ENCODE measurements around the gene GBF1. TPM values are rescaled to one million over a fixed set of nuclear protein-coding genes. Genes with fewer than 3 reads are reported as not detected.

Gene GBF1
- polyA plus RNA-seq, 1 donor (not counting 4 experiments of a cell fraction or from before 2014, with no cell fraction given): 17.4 TPM

DNA sequence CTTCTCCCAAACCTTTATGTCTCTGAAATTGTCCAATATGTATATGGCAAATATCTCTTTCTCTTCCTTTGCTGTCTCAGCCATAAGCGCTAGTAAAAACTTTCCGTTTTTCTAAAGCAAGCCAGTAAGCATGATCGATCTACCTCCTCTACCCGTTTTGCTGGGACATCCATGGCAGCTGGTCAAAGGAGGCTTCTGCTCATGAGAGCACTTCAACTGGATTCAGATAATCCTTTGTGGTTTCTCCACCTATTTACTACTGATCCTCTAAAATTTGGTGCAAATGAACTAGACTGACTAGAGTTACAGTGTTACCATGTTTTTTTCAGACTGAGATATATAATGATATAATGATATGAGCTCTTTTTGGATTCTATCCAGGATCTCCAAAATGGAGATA lies 42.7 kb downstream of the GBF1 start:
- dilution Hi-C loops (cut with MboI; ENCODE audit: extremely low pct_ligation_motif_present, low sequenced_read_pairs): no loop called here

DNA sequence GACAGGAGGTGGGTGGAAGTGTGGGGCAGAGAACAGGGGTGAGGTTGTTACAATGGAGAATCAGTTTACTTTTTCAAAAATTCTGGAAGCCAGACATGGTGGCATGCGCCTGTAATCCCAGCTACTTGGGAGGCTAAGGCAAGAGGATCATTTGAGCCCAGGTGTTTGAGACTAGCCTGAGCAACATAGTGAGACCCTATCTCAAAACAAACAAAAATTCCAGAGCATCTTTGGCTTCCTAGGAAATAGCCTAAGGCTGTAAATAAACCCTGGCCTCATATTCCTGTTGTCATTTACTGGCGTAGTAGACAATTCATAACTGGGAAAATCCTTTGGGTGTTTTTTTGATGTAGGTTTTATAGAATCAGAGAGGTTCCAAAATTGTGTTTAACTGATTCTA lies 44.0 kb downstream of the GBF1 start:
- H3K4me3 ChIP-seq (ENCODE audit: control insufficient read depth in 2 of 3, extremely low read depth in 1 of 3, insufficient read depth in 2 of 3, low read depth in 1 of 3, low read length in 3 of 3): no peak overlapping the region
- H3K36me3 ChIP-seq (ENCODE audit: control insufficient read depth in 2 of 2, extremely low read depth in 1 of 2, insufficient read depth in 2 of 2, low read length in 2 of 2): no peaks in the 10 kb centered on the region
- no peaks in the 10 kb centered on the region for H3K27me3 ChIP-seq (ENCODE audit: control insufficient read depth, extremely low read depth, insufficient read depth, low read length)
- no peaks in the 10 kb centered on the region for H3K9me1 ChIP-seq (ENCODE audit: control insufficient read depth, extremely low read depth, insufficient read depth, low read length)
- no peak overlapping the region for H3K27ac ChIP-seq (ENCODE audit: control insufficient read depth, insufficient read depth, low read length)
- H3K4me2 ChIP-seq (ENCODE audit: control insufficient read depth, extremely low read depth, insufficient read depth, low read depth, low read length): no peak overlapping the region
- H4K20me1 ChIP-seq (ENCODE audit: control insufficient read depth, extremely low read depth, insufficient read depth, low read length): peaks cover 3% of the 10 kb centered on the region
- peaks cover 13% of the 10 kb centered on the region for H3K4me1 ChIP-seq (ENCODE audit: control insufficient read depth, extremely low read depth, insufficient read depth, low read length)
- DNase-seq (ENCODE audit: low read depth, low spot score): no peak
- H3K79me2 ChIP-seq (ENCODE audit: control insufficient read depth, insufficient read depth, low read length): peaks cover 56% of the 10 kb centered on the region
- TF ChIP-seq, protein P1, sequence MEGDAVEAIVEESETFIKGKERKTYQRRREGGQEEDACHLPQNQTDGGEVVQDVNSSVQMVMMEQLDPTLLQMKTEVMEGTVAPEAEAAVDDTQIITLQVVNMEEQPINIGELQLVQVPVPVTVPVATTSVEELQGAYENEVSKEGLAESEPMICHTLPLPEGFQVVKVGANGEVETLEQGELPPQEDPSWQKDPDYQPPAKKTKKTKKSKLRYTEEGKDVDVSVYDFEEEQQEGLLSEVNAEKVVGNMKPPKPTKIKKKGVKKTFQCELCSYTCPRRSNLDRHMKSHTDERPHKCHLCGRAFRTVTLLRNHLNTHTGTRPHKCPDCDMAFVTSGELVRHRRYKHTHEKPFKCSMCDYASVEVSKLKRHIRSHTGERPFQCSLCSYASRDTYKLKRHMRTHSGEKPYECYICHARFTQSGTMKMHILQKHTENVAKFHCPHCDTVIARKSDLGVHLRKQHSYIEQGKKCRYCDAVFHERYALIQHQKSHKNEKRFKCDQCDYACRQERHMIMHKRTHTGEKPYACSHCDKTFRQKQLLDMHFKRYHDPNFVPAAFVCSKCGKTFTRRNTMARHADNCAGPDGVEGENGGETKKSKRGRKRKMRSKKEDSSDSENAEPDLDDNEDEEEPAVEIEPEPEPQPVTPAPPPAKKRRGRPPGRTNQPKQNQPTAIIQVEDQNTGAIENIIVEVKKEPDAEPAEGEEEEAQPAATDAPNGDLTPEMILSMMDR (optimal IDR thresholded peaks at IDR 0.05 in 1 of 3, IDR thresholded peaks at IDR 0.05 in 1 of 3, conservative IDR thresholded peaks at IDR 0.05 in 1 of 3; ENCODE audit: extremely low read depth in 1 of 3, insufficient read depth in 2 of 3, low read length in 3 of 3): no peak
- TF ChIP-seq EZH2 (IDR thresholded peaks at IDR 0.05; ENCODE audit: low read length): no peak
- H3K9me3 ChIP-seq (ENCODE audit: control insufficient read depth, low read depth, low read length): no peaks in the 10 kb centered on the region
- FAIRE-seq: no peak
- H2AFZ ChIP-seq (ENCODE audit: control insufficient read depth, low read length): no peak overlapping the region
- dilution Hi-C loops (cut with MboI; ENCODE audit: extremely low pct_ligation_motif_present, low sequenced_read_pairs): no loop called here
- no peak overlapping the region for H3K9ac ChIP-seq (ENCODE audit: control insufficient read depth, extremely low read depth, insufficient read depth, low read length)

More for the DNA sequence above, 42.7 kb downstream of the GBF1 start:
- H3K9me1 ChIP-seq (ENCODE audit: control insufficient read depth, extremely low read depth, insufficient read depth, low read length): no peaks in the 10 kb centered on the region
- no peak overlapping the region for H3K4me2 ChIP-seq (ENCODE audit: control insufficient read depth, extremely low read depth, insufficient read depth, low read depth, low read length)
- peaks cover 26% of the 10 kb centered on the region for H3K4me1 ChIP-seq (ENCODE audit: control insufficient read depth, extremely low read depth, insufficient read depth, low read length)
- H3K27me3 ChIP-seq (ENCODE audit: control insufficient read depth, extremely low read depth, insufficient read depth, low read length): no peaks in the 10 kb centered on the region
- H3K36me3 ChIP-seq (ENCODE audit: control insufficient read depth in 2 of 2, extremely low read depth in 1 of 2, insufficient read depth in 2 of 2, low read length in 2 of 2): no peaks in the 10 kb centered on the region
- no peak overlapping the region for H3K4me3 ChIP-seq (ENCODE audit: control insufficient read depth in 2 of 3, extremely low read depth in 1 of 3, insufficient read depth in 2 of 3, low read depth in 1 of 3, low read length in 3 of 3)
- H3K27ac ChIP-seq (ENCODE audit: control insufficient read depth, insufficient read depth, low read length): no peak overlapping the region
- no peak overlapping the region for H3K9ac ChIP-seq (ENCODE audit: control insufficient read depth, extremely low read depth, insufficient read depth, low read length)
- peaks cover 3% of the 10 kb centered on the region for H4K20me1 ChIP-seq (ENCODE audit: control insufficient read depth, extremely low read depth, insufficient read depth, low read length)
- TF ChIP-seq EZH2 (IDR thresholded peaks at IDR 0.05; ENCODE audit: low read length): no peak
- TF ChIP-seq, protein P1 (optimal IDR thresholded peaks at IDR 0.05 in 1 of 3, IDR thresholded peaks at IDR 0.05 in 1 of 3, conservative IDR thresholded peaks at IDR 0.05 in 1 of 3; ENCODE audit: extremely low read depth in 1 of 3, insufficient read depth in 2 of 3, low read length in 3 of 3): no peak
- FAIRE-seq (no peak), DNase-seq (ENCODE audit: low read depth, low spot score) (no peak)
- H3K9me3 ChIP-seq (ENCODE audit: control insufficient read depth, low read depth, low read length): no peaks in the 10 kb centered on the region
- peaks cover 54% of the 10 kb centered on the region for H3K79me2 ChIP-seq (ENCODE audit: control insufficient read depth, insufficient read depth, low read length)
- H2AFZ ChIP-seq (ENCODE audit: control insufficient read depth, low read length): no peak overlapping the region
